ENCODE data around the gene SH3GL3.

DNA sequence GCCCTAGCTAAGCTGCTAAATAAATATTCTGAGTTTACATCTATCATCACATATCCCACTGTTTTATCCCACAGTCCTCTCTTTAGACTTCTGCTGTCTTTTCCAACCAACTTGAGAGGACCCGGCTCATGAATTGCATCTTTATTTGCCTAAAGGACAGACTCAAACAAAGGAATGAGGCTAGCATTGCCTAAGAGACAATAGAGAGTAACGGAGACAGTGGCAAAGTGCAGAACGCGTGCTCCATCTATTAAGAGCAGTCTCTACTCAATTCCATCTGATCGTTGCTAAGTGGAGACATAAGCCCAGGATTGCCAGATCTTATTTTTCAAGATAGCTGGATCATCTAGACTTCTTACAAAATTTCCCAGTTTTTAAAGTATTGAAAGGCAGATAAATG lies 209.1 kb downstream of the SH3GL3 start:
- TF ChIP-seq, protein P1, sequence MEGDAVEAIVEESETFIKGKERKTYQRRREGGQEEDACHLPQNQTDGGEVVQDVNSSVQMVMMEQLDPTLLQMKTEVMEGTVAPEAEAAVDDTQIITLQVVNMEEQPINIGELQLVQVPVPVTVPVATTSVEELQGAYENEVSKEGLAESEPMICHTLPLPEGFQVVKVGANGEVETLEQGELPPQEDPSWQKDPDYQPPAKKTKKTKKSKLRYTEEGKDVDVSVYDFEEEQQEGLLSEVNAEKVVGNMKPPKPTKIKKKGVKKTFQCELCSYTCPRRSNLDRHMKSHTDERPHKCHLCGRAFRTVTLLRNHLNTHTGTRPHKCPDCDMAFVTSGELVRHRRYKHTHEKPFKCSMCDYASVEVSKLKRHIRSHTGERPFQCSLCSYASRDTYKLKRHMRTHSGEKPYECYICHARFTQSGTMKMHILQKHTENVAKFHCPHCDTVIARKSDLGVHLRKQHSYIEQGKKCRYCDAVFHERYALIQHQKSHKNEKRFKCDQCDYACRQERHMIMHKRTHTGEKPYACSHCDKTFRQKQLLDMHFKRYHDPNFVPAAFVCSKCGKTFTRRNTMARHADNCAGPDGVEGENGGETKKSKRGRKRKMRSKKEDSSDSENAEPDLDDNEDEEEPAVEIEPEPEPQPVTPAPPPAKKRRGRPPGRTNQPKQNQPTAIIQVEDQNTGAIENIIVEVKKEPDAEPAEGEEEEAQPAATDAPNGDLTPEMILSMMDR (IDR thresholded peaks at IDR 0.05): no peak
- TF ChIP-seq POLR2A (IDR thresholded peaks at IDR 0.05) (no peak), EP300 (IDR thresholded peaks at IDR 0.05) (no peak), POLR2AphosphoS5 (IDR thresholded peaks at IDR 0.05) (no peak)
